ENCODE results near the gene RRH. TPM values are rescaled to one million over a fixed set of nuclear protein-coding genes. Genes with fewer than 3 reads are reported as not detected.

Gene RRH
- polyA plus RNA-seq, 4 donors: 0.15 to 0.21 TPM; not detected in 2

DNA sequence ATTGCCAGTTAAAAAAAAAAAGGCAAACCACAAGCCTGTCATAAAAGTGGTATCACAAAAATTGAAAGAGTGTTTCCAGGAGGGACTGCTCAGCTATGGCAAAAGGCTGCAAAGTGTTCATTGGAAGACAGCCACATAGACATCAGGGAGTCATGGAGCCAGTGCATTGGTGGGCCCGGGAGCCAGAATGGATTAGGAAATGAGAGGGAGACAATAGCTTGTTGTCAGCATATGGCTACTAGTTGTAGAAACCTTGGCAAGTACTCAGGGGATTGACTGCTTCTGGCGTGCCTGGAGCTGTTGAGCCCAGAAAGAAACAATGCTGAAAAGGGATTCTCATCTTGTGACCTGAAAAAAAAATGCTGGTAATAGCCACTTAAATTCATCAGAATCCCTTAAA is 7.2 kb upstream of the RRH start:
- Histone ChIP-seq H3K4me3 (ENCODE audit: low read depth in 1 of 3, low read length in 3 of 3) (no peak overlapping the region), H3K4me1 (ENCODE audit: control insufficient read depth in 3 of 3, insufficient read depth in 2 of 3, low read depth in 1 of 3, low read length in 2 of 3) (peaks cover 0 to 4% (median 3%) of the 10 kb centered on the region in 3 donors), H3K27me3 (ENCODE audit: control insufficient read depth in 3 of 3, insufficient read depth in 3 of 3, low read length in 3 of 3) (no peaks in the 10 kb centered on the region), H3K27ac (ENCODE audit: low read depth in 1 of 3, low read length in 2 of 3) (no peak overlapping the region), H3K9me3 (ENCODE audit: control insufficient read depth in 2 of 2, insufficient read depth in 1 of 2, low read depth in 1 of 2, low read length in 1 of 2) (no peaks in the 10 kb centered on the region), H3K36me3 (ENCODE audit: control insufficient read depth in 3 of 3, insufficient read depth in 2 of 3, low read depth in 1 of 3, low read length in 3 of 3) (peaks cover 3 to 13% (median 3%) of the 10 kb centered on the region in 3 donors)
- DNase-seq: no peak
- FAIRE-seq: no peak
- WGBS, 3 donors: 76 to 95% (median 94%) methylated on average over 2 of the region's 2 CpGs

DNA sequence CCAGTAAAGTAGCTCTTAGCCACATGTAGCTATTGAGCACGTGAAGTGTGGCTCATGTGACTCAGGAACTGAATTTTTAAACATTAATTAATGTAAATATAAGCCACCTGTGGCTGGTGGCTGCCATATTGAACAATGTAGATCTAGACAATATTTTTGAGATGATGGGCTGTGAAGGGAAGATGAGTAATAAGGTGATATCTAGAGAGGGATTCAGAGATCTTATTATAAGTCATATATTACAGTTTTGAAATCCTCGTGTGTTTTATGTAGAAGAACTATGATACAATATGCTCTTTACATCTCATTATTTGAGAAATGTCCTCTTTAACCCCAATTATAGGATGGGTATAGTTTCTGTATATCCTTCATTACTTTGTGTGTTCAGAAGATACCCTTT is 6.6 kb upstream of the RRH start:
- FAIRE-seq: no peak
- Histone ChIP-seq H3K27me3 (ENCODE audit: control insufficient read depth in 3 of 3, insufficient read depth in 3 of 3, low read length in 3 of 3) (no peaks in the 10 kb centered on the region), H3K4me3 (ENCODE audit: low read depth in 1 of 3, low read length in 3 of 3) (no peak overlapping the region)

DNA sequence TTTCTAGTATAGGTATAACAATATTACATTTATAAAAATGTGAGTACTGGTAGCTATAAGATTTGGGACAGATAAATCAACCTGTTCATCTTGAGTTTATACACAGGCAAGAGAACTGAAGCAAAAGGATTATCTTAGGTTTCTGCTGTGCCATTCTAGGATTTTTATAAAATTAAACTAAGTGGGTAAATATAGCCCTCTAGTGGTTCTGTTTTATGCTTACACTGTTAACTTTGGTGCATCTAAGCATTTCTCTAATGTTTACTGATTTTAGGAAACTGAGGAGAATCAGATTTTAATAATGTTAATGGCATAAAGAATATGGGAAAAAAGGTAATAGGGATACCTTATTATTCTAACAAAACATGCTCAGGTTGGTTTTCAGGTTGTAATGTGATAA is 1.1 kb upstream of the RRH start:
- Histone ChIP-seq H3K36me3 (ENCODE audit: control insufficient read depth in 3 of 3, insufficient read depth in 2 of 3, low read depth in 1 of 3, low read length in 3 of 3) (peaks cover 3 to 5% (median 3%) of the 10 kb centered on the region in 3 donors), H3K27me3 (ENCODE audit: control insufficient read depth in 3 of 3, insufficient read depth in 3 of 3, low read length in 3 of 3) (no peaks in the 10 kb centered on the region), H3K4me3 (ENCODE audit: low read depth in 1 of 3, low read length in 3 of 3) (no peak overlapping the region), H3K27ac (ENCODE audit: low read depth in 1 of 3, low read length in 2 of 3) (no peak overlapping the region), H3K9me3 (ENCODE audit: control insufficient read depth in 2 of 2, insufficient read depth in 1 of 2, low read depth in 1 of 2, low read length in 1 of 2) (no peaks in the 10 kb centered on the region), H3K4me1 (ENCODE audit: control insufficient read depth in 3 of 3, insufficient read depth in 2 of 3, low read depth in 1 of 3, low read length in 2 of 3) (no peaks in the 10 kb centered on the region)
- DNase-seq: peak in 1 of 2 donors; percentile 17
- FAIRE-seq: peak; percentile 33

More for the DNA sequence above, 6.6 kb upstream of the RRH start:
- 58 to 62% (median 61%) methylated on average over 2 of the region's 2 CpGs for WGBS, 3 donors
- H3K9me3 ChIP-seq (ENCODE audit: control insufficient read depth in 2 of 2, insufficient read depth in 1 of 2, low read depth in 1 of 2, low read length in 1 of 2): no peaks in the 10 kb centered on the region
- H3K36me3 ChIP-seq (ENCODE audit: control insufficient read depth in 3 of 3, insufficient read depth in 2 of 3, low read depth in 1 of 3, low read length in 3 of 3): peaks cover 3 to 13% (median 3%) of the 10 kb centered on the region in 3 donors
- peaks cover 0 to 4% (median 3%) of the 10 kb centered on the region in 3 donors for H3K4me1 ChIP-seq (ENCODE audit: control insufficient read depth in 3 of 3, insufficient read depth in 2 of 3, low read depth in 1 of 3, low read length in 2 of 3)
- no peak for DNase-seq
- H3K27ac ChIP-seq (ENCODE audit: low read depth in 1 of 3, low read length in 2 of 3): no peak overlapping the region

DNA sequence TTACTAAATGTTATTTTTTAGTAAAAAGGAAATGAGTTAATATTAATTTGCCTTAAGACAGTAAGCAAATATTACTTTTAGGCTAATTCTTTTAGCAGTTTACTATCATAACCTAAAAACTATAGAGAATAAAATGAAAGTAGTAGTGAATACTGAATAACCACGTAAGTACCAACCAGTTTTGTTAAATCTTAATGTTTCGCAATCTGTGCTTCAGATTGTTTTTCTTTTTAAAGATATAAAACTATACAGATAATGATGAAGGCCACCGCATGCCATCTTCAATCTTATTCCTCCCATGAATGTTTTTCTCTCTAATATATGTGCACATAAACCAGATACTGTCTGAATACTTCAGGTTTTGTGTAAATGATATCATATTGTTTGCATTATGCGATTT is 6.0 kb downstream of the RRH start:
- H3K27ac ChIP-seq (ENCODE audit: low read depth in 1 of 3, low read length in 2 of 3): no peak overlapping the region
- no peaks in the 10 kb centered on the region for H3K4me1 ChIP-seq (ENCODE audit: control insufficient read depth in 3 of 3, insufficient read depth in 2 of 3, low read depth in 1 of 3, low read length in 2 of 3)
- DNase-seq (no peak), FAIRE-seq (no peak)
- H3K4me3 ChIP-seq (ENCODE audit: low read depth in 1 of 3, low read length in 3 of 3): no peak overlapping the region
- 94 to 98% (median 96%) methylated on average over 4 of the region's 4 CpGs for WGBS, 3 donors
- no peaks in the 10 kb centered on the region for H3K36me3 ChIP-seq (ENCODE audit: control insufficient read depth in 3 of 3, insufficient read depth in 2 of 3, low read depth in 1 of 3, low read length in 3 of 3)
- H3K27me3 ChIP-seq (ENCODE audit: control insufficient read depth in 3 of 3, insufficient read depth in 3 of 3, low read length in 3 of 3): no peaks in the 10 kb centered on the region
- no peaks in the 10 kb centered on the region for H3K9me3 ChIP-seq (ENCODE audit: control insufficient read depth in 2 of 2, insufficient read depth in 1 of 2, low read depth in 1 of 2, low read length in 1 of 2)

DNA sequence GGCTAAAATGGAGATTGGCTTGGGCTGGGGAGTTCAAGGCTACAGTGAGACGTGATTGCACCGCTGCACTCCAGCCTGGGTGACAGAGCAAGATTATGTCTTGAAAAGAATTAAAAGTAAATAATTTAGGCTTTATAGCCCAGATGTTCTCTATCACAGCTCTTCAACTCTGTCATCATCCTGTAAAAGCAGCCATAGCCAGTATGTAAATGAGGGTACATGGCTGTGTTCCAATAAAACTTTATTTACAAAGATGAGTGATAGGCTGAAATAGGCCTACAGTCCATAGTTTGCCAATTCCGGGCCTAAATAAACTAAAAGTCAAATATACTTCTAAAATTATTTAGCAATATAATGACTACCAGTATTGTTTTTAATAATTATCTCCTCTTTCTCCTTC is 9.2 kb downstream of the RRH start:
- DNase-seq: no peak
- Histone ChIP-seq H3K4me1 (ENCODE audit: control insufficient read depth in 3 of 3, insufficient read depth in 2 of 3, low read depth in 1 of 3, low read length in 2 of 3) (no peaks in the 10 kb centered on the region), H3K9me3 (ENCODE audit: control insufficient read depth in 2 of 2, insufficient read depth in 1 of 2, low read depth in 1 of 2, low read length in 1 of 2) (no peaks in the 10 kb centered on the region), H3K36me3 (ENCODE audit: control insufficient read depth in 3 of 3, insufficient read depth in 2 of 3, low read depth in 1 of 3, low read length in 3 of 3) (no peaks in the 10 kb centered on the region), H3K27ac (ENCODE audit: low read depth in 1 of 3, low read length in 2 of 3) (no peak overlapping the region), H3K27me3 (ENCODE audit: control insufficient read depth in 3 of 3, insufficient read depth in 3 of 3, low read length in 3 of 3) (no peaks in the 10 kb centered on the region), H3K4me3 (ENCODE audit: low read depth in 1 of 3, low read length in 3 of 3) (no peak overlapping the region)
- FAIRE-seq: no peak
- 74 to 94% (median 92%) methylated on average over 3 of the region's 3 CpGs for WGBS, 3 donors

DNA sequence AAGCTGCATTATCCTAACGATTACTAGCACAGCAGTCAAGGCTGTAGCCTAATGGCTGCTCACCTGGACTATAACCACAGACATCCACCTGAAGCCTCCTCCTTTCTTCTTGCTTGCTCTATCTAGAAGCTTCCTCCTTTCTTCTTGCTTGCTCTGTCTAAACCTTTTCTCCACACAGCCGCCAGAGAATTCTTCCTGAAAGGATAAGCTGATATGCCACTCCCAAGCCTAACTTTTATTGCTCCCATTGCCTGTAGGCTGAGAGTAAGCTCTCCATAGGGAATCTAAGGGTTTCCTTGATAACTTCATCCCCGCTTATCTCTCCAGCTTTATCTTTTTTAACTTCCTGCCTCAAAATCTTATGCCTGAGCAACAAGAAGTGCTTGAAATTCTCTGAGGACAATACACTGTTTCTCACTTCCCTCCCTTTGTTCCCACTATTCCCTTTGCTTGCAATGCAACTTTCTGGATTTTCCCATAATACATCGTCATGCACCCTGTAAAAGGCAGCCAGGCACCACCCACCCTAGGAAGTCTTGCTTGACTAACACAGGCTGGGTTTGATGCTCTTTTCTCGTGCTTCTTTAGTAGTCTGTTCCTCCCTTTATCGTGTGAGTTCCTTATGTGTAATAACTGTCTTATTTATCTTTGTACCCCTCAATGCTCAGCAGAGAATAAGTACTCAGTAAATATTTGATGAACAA is 18.8 kb downstream of the RRH start:
- 8 to 48% (median 35%) methylated on average over 6 of the region's 6 CpGs for WGBS, 3 donors
- H3K27ac ChIP-seq (ENCODE audit: low read depth in 1 of 3, low read length in 2 of 3): no peak overlapping the region
- H3K4me1 ChIP-seq (ENCODE audit: control insufficient read depth in 3 of 3, insufficient read depth in 2 of 3, low read depth in 1 of 3, low read length in 2 of 3): peaks cover 0 to 4% (median 2%) of the 10 kb centered on the region in 3 donors
- no peak overlapping the region for H3K4me3 ChIP-seq (ENCODE audit: low read depth in 1 of 3, low read length in 3 of 3)
- no peaks in the 10 kb centered on the region for H3K36me3 ChIP-seq (ENCODE audit: control insufficient read depth in 3 of 3, insufficient read depth in 2 of 3, low read depth in 1 of 3, low read length in 3 of 3)
- FAIRE-seq (no peak), DNase-seq (peak; percentile 53 to 70)
- no peaks in the 10 kb centered on the region for H3K9me3 ChIP-seq (ENCODE audit: control insufficient read depth in 2 of 2, insufficient read depth in 1 of 2, low read depth in 1 of 2, low read length in 1 of 2)
- H3K27me3 ChIP-seq (ENCODE audit: control insufficient read depth in 3 of 3, insufficient read depth in 3 of 3, low read length in 3 of 3): no peaks in the 10 kb centered on the region

DNA sequence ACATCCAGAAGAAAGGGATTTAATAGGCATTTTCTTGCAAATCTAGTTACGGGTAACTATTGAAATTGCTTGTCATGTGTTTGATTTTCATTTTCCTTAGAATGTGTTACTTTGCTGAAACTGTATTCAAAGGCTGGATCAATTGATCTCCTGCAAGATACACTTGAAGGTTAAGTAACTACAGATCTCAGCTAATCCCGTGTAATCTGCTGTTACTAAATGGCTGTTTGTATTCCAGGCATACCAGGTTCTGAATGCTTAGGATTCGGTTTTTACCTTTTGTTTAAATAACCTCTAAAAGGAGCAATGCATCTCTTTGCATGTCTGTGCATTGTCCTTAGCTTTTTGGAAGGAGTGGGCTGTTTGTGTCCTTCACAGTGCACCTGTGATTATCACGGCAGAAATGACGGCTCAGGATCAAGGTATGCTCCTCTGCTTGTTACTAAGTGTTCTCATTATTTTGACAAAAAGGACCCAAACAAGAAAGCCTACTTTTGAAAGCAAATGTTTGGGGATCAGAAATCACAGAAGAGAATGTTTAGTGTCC is 20.2 kb downstream of the RRH start, which contains the start of gene LRIT3:
Gene LRIT3 (plus strand): TSS at position 212 of the 547 bp plus-strand sequence. CDS start 95 bp downstream, at position 307.
- FAIRE-seq: no peak
- no peak within 1 kb of the TSS for H3K27ac ChIP-seq (ENCODE audit: low read depth in 1 of 3, low read length in 2 of 3)
- H3K4me1 ChIP-seq (ENCODE audit: control insufficient read depth in 3 of 3, insufficient read depth in 2 of 3, low read depth in 1 of 3, low read length in 2 of 3): peaks cover 0 to 4% (median 2%) of the 10 kb centered on the region in 3 donors
- no peak for DNase-seq
- no peaks in the 10 kb centered on the region for H3K27me3 ChIP-seq (ENCODE audit: control insufficient read depth in 3 of 3, insufficient read depth in 3 of 3, low read length in 3 of 3)
- H3K9me3 ChIP-seq (ENCODE audit: control insufficient read depth in 2 of 2, insufficient read depth in 1 of 2, low read depth in 1 of 2, low read length in 1 of 2): no peaks in the 10 kb centered on the region
- no peak within 1 kb of the TSS for H3K4me3 ChIP-seq (ENCODE audit: low read depth in 1 of 3, low read length in 3 of 3)
- WGBS, 3 donors: 58 to 78% (median 75%) methylated on average over 5 of the region's 5 CpGs
- H3K36me3 ChIP-seq (ENCODE audit: control insufficient read depth in 3 of 3, insufficient read depth in 2 of 3, low read depth in 1 of 3, low read length in 3 of 3): no peaks in the 10 kb centered on the region

DNA sequence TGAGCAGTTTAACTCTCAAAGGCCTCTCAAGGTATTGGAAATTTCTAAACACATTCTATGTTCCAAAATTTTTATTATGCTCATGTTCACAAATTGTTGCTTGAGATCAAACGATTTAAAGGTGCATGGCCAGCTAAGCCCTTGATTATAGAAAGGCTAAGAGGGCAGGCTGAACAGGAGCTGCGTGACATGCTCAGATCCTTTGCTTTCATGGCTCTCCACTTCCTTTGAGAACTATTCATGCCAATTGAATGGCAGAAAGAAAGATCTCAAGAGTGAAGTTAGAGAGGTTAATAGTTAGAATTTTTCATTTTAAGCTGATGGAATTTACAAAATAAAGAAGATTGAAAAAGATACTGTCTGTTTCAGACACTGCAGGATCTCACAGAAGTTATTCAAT is 20.7 kb downstream of the RRH start:
- H3K9me3 ChIP-seq (ENCODE audit: control insufficient read depth in 2 of 2, insufficient read depth in 1 of 2, low read depth in 1 of 2, low read length in 1 of 2): no peaks in the 10 kb centered on the region
- FAIRE-seq (no peak), DNase-seq (no peak)
- no peak overlapping the region for H3K27ac ChIP-seq (ENCODE audit: low read depth in 1 of 3, low read length in 2 of 3)
- H3K4me3 ChIP-seq (ENCODE audit: low read depth in 1 of 3, low read length in 3 of 3): no peak overlapping the region
- H3K4me1 ChIP-seq (ENCODE audit: control insufficient read depth in 3 of 3, insufficient read depth in 2 of 3, low read depth in 1 of 3, low read length in 2 of 3): peaks cover 0 to 4% (median 2%) of the 10 kb centered on the region in 3 donors
- H3K36me3 ChIP-seq (ENCODE audit: control insufficient read depth in 3 of 3, insufficient read depth in 2 of 3, low read depth in 1 of 3, low read length in 3 of 3): no peaks in the 10 kb centered on the region
- H3K27me3 ChIP-seq (ENCODE audit: control insufficient read depth in 3 of 3, insufficient read depth in 3 of 3, low read length in 3 of 3): no peaks in the 10 kb centered on the region
- 67 to 79% (median 76%) methylated on average over 2 of the region's 2 CpGs for WGBS, 3 donors

Measured in small intestine (tissue), 7 donors.